Liver (tissue), 9 donors: Measurements from ENCODE around the gene ZFYVE27. TPM values are rescaled to one million over a fixed set of nuclear protein-coding genes. Genes with fewer than 3 reads are reported as not detected.

Experiments
- DNase-seq: peaks from one replicate; pipeline ENCODE4 v3.0.0-alpha.2; 2017; ENCODE audit warnings: low spot score
- H3K27ac ChIP-seq, 2 donors: one replicate each; pipeline ENCODE4 v1.7.0; 2013; ENCODE audit warnings: inconsistent platforms in 2 of 2, low read length in 2 of 2, control low read depth in 1 of 2, low read depth in 1 of 2, mild to moderate bottlenecking in 1 of 2
- H3K27me3 ChIP-seq, 4 donors: one replicate each; pipeline versions ENCODE4 v1.6.1 to v1.7.0; 2013; ENCODE audit warnings: low read length in 3 of 4, inconsistent platforms in 1 of 4, mild to moderate bottlenecking in 1 of 4, moderate library complexity in 1 of 4; ENCODE audit not compliant: control insufficient read depth in 4 of 4, insufficient read depth in 4 of 4
- H3K36me3 ChIP-seq, 4 donors: one replicate each; pipeline versions ENCODE4 v1.6.1 to v1.7.0; 2013; ENCODE audit warnings: low read length in 3 of 4, mild to moderate bottlenecking in 3 of 4, low read depth in 1 of 4, moderate library complexity in 1 of 4; ENCODE audit not compliant: control insufficient read depth in 4 of 4, insufficient read depth in 3 of 4
- H3K4me1 ChIP-seq, 4 donors: one replicate each; pipeline versions ENCODE4 v1.6.1 to v1.7.0; 2013; ENCODE audit warnings: low read length in 3 of 4, mild to moderate bottlenecking in 3 of 4, moderate library complexity in 1 of 4; ENCODE audit not compliant: control insufficient read depth in 4 of 4, insufficient read depth in 4 of 4
- H3K4me3 ChIP-seq, 3 donors: one replicate each; pipeline versions ENCODE4 v1.6.1 to v1.7.0; 2013; ENCODE audit warnings: low read length in 3 of 3, control low read depth in 1 of 3, low read depth in 1 of 3, mild to moderate bottlenecking in 1 of 3
- H3K9ac ChIP-seq, 2 donors: one replicate each; pipeline ENCODE4 v1.7.0; 2013; ENCODE audit warnings: low read length in 2 of 2, mild to moderate bottlenecking in 2 of 2, moderate library complexity in 2 of 2, control low read depth in 1 of 2, low read depth in 1 of 2
- H3K9me3 ChIP-seq, 4 donors: one replicate each; pipeline versions ENCODE4 v1.6.1 to v1.7.0; 2013; ENCODE audit warnings: low read length in 3 of 4; ENCODE audit not compliant: control insufficient read depth in 4 of 4
- CTCF ChIP-seq: fragments of 150-350 bp; IDR thresholded peaks from 2 replicates; pipeline ENCODE4 v1.5.1; 2017; ENCODE audit warnings: improper control_type of control experiment, low read depth, low read length; ENCODE audit not compliant: missing input control
- EGR1 ChIP-seq, 2 donors: IDR thresholded peaks; 2 replicates each; pipeline ENCODE4 v1.6.1; 2016 to 2018; ENCODE audit warnings: antibody characterized with exemption in 2 of 2, low read depth in 2 of 2
- FOXA1 ChIP-seq: IDR thresholded peaks from 2 replicates; pipeline ENCODE4 v1.6.1; 2016; ENCODE audit warnings: antibody characterized with exemption
- FOXA2 ChIP-seq: IDR thresholded peaks from 2 replicates; pipeline ENCODE4 v1.6.1; 2016; ENCODE audit warnings: antibody characterized with exemption
- HNF4A ChIP-seq, 2 donors: conservative IDR thresholded peaks; 2 replicates each; pipeline ENCODE4 v1.6.1; 2016; ENCODE audit warnings: antibody characterized with exemption in 2 of 2, mild to moderate bottlenecking in 2 of 2
- JUND ChIP-seq, 2 donors: IDR thresholded peaks; 2 replicates each; pipeline ENCODE4 v1.6.1; 2016; ENCODE audit warnings: antibody characterized with exemption in 2 of 2
- MAX ChIP-seq: IDR thresholded peaks from 2 replicates; pipeline ENCODE4 v1.6.1; 2016; ENCODE audit warnings: antibody characterized with exemption
- NR2F2 ChIP-seq: IDR thresholded peaks from 2 replicates; pipeline ENCODE4 v1.6.1; 2016; ENCODE audit warnings: antibody characterized with exemption
- RAD21 ChIP-seq, 2 donors: IDR thresholded peaks; 2 replicates each; pipeline ENCODE4 v1.6.1; 2016; ENCODE audit warnings: antibody characterized with exemption in 2 of 2, mild to moderate bottlenecking in 2 of 2
- RXRA ChIP-seq, 2 donors: IDR thresholded peaks; 2 replicates each; pipeline ENCODE4 v1.6.1; 2017 to 2018; ENCODE audit warnings: antibody characterized with exemption in 2 of 2, mild to moderate bottlenecking in 1 of 2
- SP1 ChIP-seq: IDR thresholded peaks from 2 replicates; pipeline ENCODE4 v1.6.1; 2018; ENCODE audit warnings: antibody characterized with exemption, mild to moderate bottlenecking
- TAF1 ChIP-seq: conservative IDR thresholded peaks from 2 replicates; pipeline ENCODE4 v1.6.1; 2016; ENCODE audit warnings: antibody characterized with exemption, mild to moderate bottlenecking
- YY1 ChIP-seq: IDR thresholded peaks from 2 replicates; pipeline ENCODE4 v1.6.1; 2016; ENCODE audit warnings: antibody characterized with exemption, mild to moderate bottlenecking
- ZBTB33 ChIP-seq: IDR thresholded peaks from 2 replicates; pipeline ENCODE4 v1.6.1; 2016; ENCODE audit warnings: antibody characterized with exemption
- WGBS: extraction: QIAGEN DNeasy Blood & Tissue Kit; methylation state at CpG from one replicate; pipeline ENCODE4 v1.1.7; 2013; 5-methylcytosine and 5-hydroxymethylcytosine counted together
- polyA plus RNA-seq, 2 donors: library from polyadenylated mRNA; stranded (reverse) in 1 of 2; unstranded in 1 of 2; fragments of 200-250 nt in 1 of 2; fragments of >200 nt in 1 of 2; fragmentation: Nextera tagmentation in 1 of 2; extraction: Ambion mirVana in 1 of 2; gene quantifications; one replicate each; pipeline versions ENCODE4 v1.2.1 to v1.2.3, GENCODE V29; 2013 to 2015
- total RNA-seq, 2 donors: library from RNA; depleted of rRNA; stranded (reverse); fragments of >200 nt; gene quantifications; one replicate each; pipeline ENCODE4 v1.2.3, GENCODE V29; 2014
- TF ChIP-seq, protein P1 (sequence below): IDR thresholded peaks from 2 replicates; pipeline ENCODE4 v1.6.1; 2016; ENCODE audit warnings: antibody characterized with exemption, mild to moderate bottlenecking
- donor health status: healthy.
- donor health status: healthy.
- donor health status: healthy.
- donor health status: healthy.
- donor health status: healthy.

The ZFYVE27 gene
- total and polyA plus RNA-seq, 4 donors = 10.2 to 25.9 (median 13.1) TPM

DNA sequence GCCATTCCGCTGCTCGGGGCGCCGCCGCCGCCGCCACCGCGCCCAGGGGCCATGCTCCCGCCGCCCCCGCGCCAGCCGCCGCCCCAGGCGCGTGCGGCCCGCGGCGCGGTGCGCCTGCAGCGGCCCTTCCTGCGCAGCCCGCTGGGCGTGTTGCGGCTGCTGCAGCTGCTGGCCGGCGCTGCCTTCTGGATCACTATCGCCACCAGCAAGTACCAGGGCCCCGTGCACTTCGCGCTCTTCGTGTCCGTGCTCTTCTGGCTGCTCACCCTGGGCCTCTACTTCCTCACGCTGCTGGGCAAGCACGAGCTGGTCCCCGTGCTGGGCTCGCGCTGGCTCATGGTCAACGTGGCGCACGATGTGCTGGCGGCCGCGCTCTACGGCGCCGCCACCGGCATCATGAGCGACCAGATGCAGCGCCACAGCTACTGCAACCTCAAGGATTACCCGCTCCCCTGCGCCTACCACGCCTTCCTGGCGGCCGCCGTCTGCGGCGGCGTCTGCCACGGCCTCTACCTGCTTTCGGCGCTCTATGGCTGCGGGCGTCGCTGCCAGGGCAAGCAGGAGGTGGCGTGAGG lies 23.0 kb upstream of the ZFYVE27 start:
- H3K27ac ChIP-seq = peak overlapping the region; percentile 57 to 71
- DNase-seq = peak; percentile 66
- TF ChIP-seq ZBTB33 (no peak), TAF1 (no peak), YY1 (peak; percentile 72), SP1 (no peak), EGR1 (IDR thresholded peaks at IDR 0.05; ENCODE audit: low read depth in 2 of 2) (no peak), FOXA2 (no peak), NR2F2 (no peak), CTCF (no peak), JUND (IDR thresholded peaks at IDR 0.05) (no peak), RXRA (IDR thresholded peaks at IDR 0.05) (no peak), HNF4A (conservative IDR thresholded peaks at IDR 0.05) (no peak), RAD21 (IDR thresholded peaks at IDR 0.05) (no peak), MAX (peak; percentile 89), FOXA1 (no peak)
- TF ChIP-seq, protein P1, sequence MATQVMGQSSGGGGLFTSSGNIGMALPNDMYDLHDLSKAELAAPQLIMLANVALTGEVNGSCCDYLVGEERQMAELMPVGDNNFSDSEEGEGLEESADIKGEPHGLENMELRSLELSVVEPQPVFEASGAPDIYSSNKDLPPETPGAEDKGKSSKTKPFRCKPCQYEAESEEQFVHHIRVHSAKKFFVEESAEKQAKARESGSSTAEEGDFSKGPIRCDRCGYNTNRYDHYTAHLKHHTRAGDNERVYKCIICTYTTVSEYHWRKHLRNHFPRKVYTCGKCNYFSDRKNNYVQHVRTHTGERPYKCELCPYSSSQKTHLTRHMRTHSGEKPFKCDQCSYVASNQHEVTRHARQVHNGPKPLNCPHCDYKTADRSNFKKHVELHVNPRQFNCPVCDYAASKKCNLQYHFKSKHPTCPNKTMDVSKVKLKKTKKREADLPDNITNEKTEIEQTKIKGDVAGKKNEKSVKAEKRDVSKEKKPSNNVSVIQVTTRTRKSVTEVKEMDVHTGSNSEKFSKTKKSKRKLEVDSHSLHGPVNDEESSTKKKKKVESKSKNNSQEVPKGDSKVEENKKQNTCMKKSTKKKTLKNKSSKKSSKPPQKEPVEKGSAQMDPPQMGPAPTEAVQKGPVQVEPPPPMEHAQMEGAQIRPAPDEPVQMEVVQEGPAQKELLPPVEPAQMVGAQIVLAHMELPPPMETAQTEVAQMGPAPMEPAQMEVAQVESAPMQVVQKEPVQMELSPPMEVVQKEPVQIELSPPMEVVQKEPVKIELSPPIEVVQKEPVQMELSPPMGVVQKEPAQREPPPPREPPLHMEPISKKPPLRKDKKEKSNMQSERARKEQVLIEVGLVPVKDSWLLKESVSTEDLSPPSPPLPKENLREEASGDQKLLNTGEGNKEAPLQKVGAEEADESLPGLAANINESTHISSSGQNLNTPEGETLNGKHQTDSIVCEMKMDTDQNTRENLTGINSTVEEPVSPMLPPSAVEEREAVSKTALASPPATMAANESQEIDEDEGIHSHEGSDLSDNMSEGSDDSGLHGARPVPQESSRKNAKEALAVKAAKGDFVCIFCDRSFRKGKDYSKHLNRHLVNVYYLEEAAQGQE = no peak
- under 1% methylated on average over 69 of the region's 69 CpGs for WGBS
- H3K4me3 ChIP-seq = peak overlapping the region; percentile 56 to 60 (median 59)
- H3K9me3 ChIP-seq = no peaks in the 10 kb centered on the region
- H3K27me3 ChIP-seq = no peaks in the 10 kb centered on the region
- no peak overlapping the region for H3K9ac ChIP-seq
- H3K4me1 ChIP-seq = peaks cover under 1 to 20% (median 14%) of the 10 kb centered on the region in 4 donors
- H3K36me3 ChIP-seq = no peaks in the 10 kb centered on the region
